ENCODE measurements around the gene CTDSP1. TPM values are rescaled to one million over a fixed set of nuclear protein-coding genes. Genes with fewer than 3 reads are reported as not detected.

CTDSP1 gene
- total RNA-seq, 1 experiment from 2014 or later, result 45.7 TPM

Other genes starting within 250 kb of the CTDSP1 start
- gene CXCR1, start 232.9 kb upstream of the CTDSP1 start, total RNA-seq (2014; rRNA removed; shearing (Covaris generic)), result not detected in 2 replicates
- 490 and 702 TPM in 2 replicates for gene ARPC2, start 182.7 kb upstream of the CTDSP1 start, total RNA-seq (2014; rRNA removed; shearing (Covaris generic))
- gene GPBAR1, start 138.9 kb upstream of the CTDSP1 start, total RNA-seq (2014; rRNA removed; shearing (Covaris generic)), result 0.89 TPM in 1 of 2 replicates, not detected in the other
- 184 and 231 TPM in 2 replicates for gene AAMP, start 129.7 kb upstream of the CTDSP1 start, total RNA-seq (2014; rRNA removed; shearing (Covaris generic))
- 57.7 and 63.2 TPM in 2 replicates for gene PNKD, start 129.3 kb upstream of the CTDSP1 start, total RNA-seq (2014; rRNA removed; shearing (Covaris generic))
- gene TMBIM1, start 107.4 kb upstream of the CTDSP1 start, total RNA-seq (2014; rRNA removed; shearing (Covaris generic)), result 76.0 and 86.5 TPM in 2 replicates
- not detected in 2 replicates for gene CATIP, start 43.0 kb upstream of the CTDSP1 start, total RNA-seq (2014; rRNA removed; shearing (Covaris generic))
- gene SLC11A1, start 17.6 kb upstream of the CTDSP1 start, total RNA-seq (2014; rRNA removed; shearing (Covaris generic)), result 0.05 TPM in 1 of 2 replicates, not detected in the other
- gene VIL1, start 19.3 kb downstream of the CTDSP1 start, total RNA-seq (2014; rRNA removed; shearing (Covaris generic)), result not detected in 2 replicates
- 16.2 and 19.2 TPM in 2 replicates for gene USP37, start 168.5 kb downstream of the CTDSP1 start, total RNA-seq (2014; rRNA removed; shearing (Covaris generic))
- gene CNOT9, start 169.0 kb downstream of the CTDSP1 start, total RNA-seq (2014; rRNA removed; shearing (Covaris generic)), result 84.6 and 98.9 TPM in 2 replicates
- gene PLCD4, start 208.0 kb downstream of the CTDSP1 start, total RNA-seq (2014; rRNA removed; shearing (Covaris generic)), result not detected in 2 replicates

Data from SJSA1 (cell line).